GM13976 (cell line): Measurements from ENCODE around the gene DPP8.
"Not testable (repeated sequence)": the region's sequence is repeated elsewhere in the genome, so short reads cannot be mapped to it uniquely, and the experiment has no call there.

ENCODE experiments used
- DNase-seq: peaks from one replicate; pipeline ENCODE4 v3.0.0; 2012; ENCODE audit warnings: low spot score
- CTCF ChIP-seq: IDR thresholded peaks from 2 replicates; pipeline ENCODE4 v1.5.1; 2012; ENCODE audit warnings: borderline replicate concordance, mild to moderate bottlenecking; ENCODE audit not compliant: insufficient read depth; ENCODE audit errors: extremely low read depth, missing control alignments, control extremely low read depth
- in situ Hi-C: fragments of 300-500 bp; cut with MboI; formaldehyde crosslinking; loops from one replicate; pipeline ENCODE4 v1.12.0; 2022; ENCODE audit warnings: low sequenced_read_pairs, mixed read lengths, inconsistent platforms; ENCODE audit not compliant: unreplicated experiment

Gene DPP8

GRCh38 chr15:65553691-65554090, 36.2 kb upstream of the DPP8 start:
- no peak for DNase-seq
- no peak for TF ChIP-seq CTCF
- in situ Hi-C loops = no loop called here

GRCh38 chr15:65552851-65553250, 35.4 kb upstream of the DPP8 start:
- DNase-seq, in situ Hi-C loops: not testable (repeated sequence)

- TF ChIP-seq CTCF = no peak
- in situ Hi-C loops = no loop called here
- no peak for DNase-seq
Measured at GRCh38 chr15:65551183-65551582, 33.7 kb upstream of the DPP8 start.

- no peak for DNase-seq
- in situ Hi-C loops = no loop called here
- TF ChIP-seq CTCF = no peak
Measured at GRCh38 chr15:65550681-65551098, 33.2 kb upstream of the DPP8 start.

GRCh38 chr15:65549288-65549687, 31.8 kb upstream of the DPP8 start:
- in situ Hi-C loops, DNase-seq: not testable (repeated sequence)

- TF ChIP-seq CTCF = no peak
- in situ Hi-C loops = no loop called here
- no peak for DNase-seq
Measured at GRCh38 chr15:65547841-65548240, 30.4 kb upstream of the DPP8 start.

GRCh38 chr15:65541231-65541820, 23.8 kb upstream of the DPP8 start:
- TF ChIP-seq CTCF = no peak
- DNase-seq = no peak
- in situ Hi-C loops = no loop called here

GRCh38 chr15:65540314-65540713, 22.8 kb upstream of the DPP8 start:
- in situ Hi-C loops = no loop called here
- no peak for TF ChIP-seq CTCF
- no peak for DNase-seq
